ENCODE results near the gene EBNA1BP2. TPM values are rescaled to one million over a fixed set of nuclear protein-coding genes. Genes with fewer than 3 reads are reported as not detected.

EBNA1BP2 gene
- total RNA-seq, 1 donor from 2014 or later, result 34.5 TPM

DNA sequence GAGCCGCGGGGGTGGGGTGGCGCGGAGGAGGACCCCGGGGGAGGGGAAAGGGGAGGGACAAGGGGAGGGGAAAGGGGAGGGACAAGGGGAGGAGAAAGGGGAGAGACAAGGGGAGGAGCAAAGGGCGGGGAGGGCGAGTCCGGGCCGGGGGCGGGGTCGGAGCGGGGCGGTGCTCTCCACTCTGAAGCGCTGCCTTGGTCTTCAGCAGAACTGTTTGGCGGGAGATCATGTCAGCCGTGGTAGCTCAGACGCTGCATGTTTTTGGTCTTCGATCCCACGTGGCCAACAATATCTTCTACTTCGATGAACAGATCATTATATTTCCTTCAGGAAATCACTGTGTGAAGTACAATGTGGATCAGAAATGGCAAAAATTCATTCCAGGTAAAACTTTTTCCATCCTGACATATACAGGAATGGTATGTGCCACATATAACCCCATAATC is 460 bp upstream of the EBNA1BP2 start:
- Mint-ChIP-seq H3K4me1 (ENCODE audit: low read depth) (peaks cover 20% of the 10 kb centered on the region), H3K27me3 (ENCODE audit: low read depth) (peaks cover 12% of the 10 kb centered on the region), H3K4me3 (ENCODE audit: unreplicated experiment) (peak overlapping the region; percentile 99), H3K27ac (ENCODE audit: unreplicated experiment) (peak overlapping the region; percentile 93), H3K36me3 (ENCODE audit: low read depth) (peaks cover 18% of the 10 kb centered on the region), H3K9me3 (ENCODE audit: low read depth) (no peaks in the 10 kb centered on the region)
- TF ChIP-seq, protein P1, sequence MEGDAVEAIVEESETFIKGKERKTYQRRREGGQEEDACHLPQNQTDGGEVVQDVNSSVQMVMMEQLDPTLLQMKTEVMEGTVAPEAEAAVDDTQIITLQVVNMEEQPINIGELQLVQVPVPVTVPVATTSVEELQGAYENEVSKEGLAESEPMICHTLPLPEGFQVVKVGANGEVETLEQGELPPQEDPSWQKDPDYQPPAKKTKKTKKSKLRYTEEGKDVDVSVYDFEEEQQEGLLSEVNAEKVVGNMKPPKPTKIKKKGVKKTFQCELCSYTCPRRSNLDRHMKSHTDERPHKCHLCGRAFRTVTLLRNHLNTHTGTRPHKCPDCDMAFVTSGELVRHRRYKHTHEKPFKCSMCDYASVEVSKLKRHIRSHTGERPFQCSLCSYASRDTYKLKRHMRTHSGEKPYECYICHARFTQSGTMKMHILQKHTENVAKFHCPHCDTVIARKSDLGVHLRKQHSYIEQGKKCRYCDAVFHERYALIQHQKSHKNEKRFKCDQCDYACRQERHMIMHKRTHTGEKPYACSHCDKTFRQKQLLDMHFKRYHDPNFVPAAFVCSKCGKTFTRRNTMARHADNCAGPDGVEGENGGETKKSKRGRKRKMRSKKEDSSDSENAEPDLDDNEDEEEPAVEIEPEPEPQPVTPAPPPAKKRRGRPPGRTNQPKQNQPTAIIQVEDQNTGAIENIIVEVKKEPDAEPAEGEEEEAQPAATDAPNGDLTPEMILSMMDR (IDR thresholded peaks at IDR 0.05), result peak; percentile 7
- no peak for DNase-seq (ENCODE audit: low spot score)

DNA sequence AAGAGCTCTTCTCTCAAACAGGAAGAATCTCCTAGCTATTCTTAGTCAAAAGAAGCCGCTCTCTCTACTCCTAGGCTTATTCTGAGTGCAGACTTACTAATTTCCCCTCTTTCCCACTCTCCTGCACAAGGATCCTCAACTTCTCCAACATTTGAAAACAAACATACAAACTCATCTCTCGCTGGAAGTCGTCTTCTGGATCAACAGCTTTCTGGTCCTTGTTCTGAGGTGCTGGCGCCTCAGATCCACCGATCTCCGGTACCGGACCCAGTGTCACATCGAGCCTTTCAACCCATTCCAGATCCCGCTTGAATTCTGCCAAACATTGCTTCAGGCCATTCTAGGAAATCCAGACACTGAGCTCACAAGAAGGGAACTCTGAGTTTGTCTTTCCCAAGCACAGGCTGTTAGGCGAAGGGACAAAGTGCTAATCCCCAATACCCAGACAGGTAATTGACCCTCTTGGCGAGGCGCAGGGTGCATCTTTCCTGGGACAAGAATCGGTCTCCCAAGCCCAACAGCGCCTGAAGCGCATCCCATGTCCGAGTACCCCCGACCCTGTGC is 696 bp downstream of the EBNA1BP2 start:
- TF ChIP-seq, protein P1 (IDR thresholded peaks at IDR 0.05), result no peak
- H3K36me3 Mint-ChIP-seq (ENCODE audit: low read depth), result peaks cover 23% of the 10 kb centered on the region
- H3K27ac Mint-ChIP-seq (ENCODE audit: unreplicated experiment), result peak overlapping the region; percentile 93
- H3K4me1 Mint-ChIP-seq (ENCODE audit: low read depth), result peaks cover 20% of the 10 kb centered on the region
- no peak for DNase-seq (ENCODE audit: low spot score)
- no peaks in the 10 kb centered on the region for H3K9me3 Mint-ChIP-seq (ENCODE audit: low read depth)
- peak overlapping the region; percentile 99 for H3K4me3 Mint-ChIP-seq (ENCODE audit: unreplicated experiment)
- H3K27me3 Mint-ChIP-seq (ENCODE audit: low read depth), result peaks cover under 1% of the 10 kb centered on the region

DNA sequence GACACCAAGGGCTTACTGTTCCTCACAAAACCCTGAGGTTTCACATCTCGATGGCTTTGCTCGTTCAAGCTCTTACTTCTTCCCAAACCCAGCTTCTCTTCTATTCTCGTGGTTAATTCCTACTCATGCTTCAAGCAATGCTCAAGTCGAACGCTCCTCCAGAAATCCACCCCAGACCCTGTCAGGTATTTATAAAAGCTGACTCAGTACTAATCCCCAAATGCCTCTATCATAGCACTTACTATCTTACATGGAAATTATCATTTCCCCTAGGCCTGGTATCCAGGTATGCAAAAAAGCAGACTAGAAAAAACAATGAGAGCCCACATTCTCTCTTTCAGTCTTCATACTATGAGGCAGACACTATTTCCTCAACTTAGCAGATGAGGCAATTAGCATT is 6.3 kb downstream of the EBNA1BP2 start:
- peaks cover 3% of the 10 kb centered on the region for H3K4me1 Mint-ChIP-seq (ENCODE audit: low read depth)
- no peaks in the 10 kb centered on the region for H3K9me3 Mint-ChIP-seq (ENCODE audit: low read depth)
- no peak overlapping the region for H3K27ac Mint-ChIP-seq (ENCODE audit: unreplicated experiment)
- H3K36me3 Mint-ChIP-seq (ENCODE audit: low read depth), result peaks cover 42% of the 10 kb centered on the region
- DNase-seq (ENCODE audit: low spot score), result no peak
- no peak overlapping the region for H3K4me3 Mint-ChIP-seq (ENCODE audit: unreplicated experiment)
- H3K27me3 Mint-ChIP-seq (ENCODE audit: low read depth), result no peaks in the 10 kb centered on the region
- TF ChIP-seq, protein P1 (IDR thresholded peaks at IDR 0.05), result no peak

DNA sequence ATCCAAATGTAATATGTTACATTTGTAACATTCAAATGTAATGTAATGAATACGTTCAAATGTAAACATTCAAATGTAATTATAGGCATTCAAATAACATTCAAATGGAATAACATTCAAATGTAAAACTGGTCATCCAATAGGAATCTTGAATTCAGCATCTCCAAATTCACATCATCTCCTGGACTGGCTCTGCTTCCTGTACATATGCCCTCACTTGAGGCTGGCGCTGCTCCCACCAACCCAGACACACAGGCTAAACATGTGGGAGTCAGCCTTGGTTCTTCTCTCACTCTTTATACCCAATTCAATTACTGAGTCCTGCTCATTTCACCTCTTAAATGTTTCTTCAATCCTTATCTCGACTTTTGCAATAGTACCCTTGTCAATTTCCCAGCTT is 6.9 kb downstream of the EBNA1BP2 start:
- Mint-ChIP-seq H3K27me3 (ENCODE audit: low read depth) (no peaks in the 10 kb centered on the region), H3K4me1 (ENCODE audit: low read depth) (no peaks in the 10 kb centered on the region), H3K27ac (ENCODE audit: unreplicated experiment) (no peak overlapping the region), H3K9me3 (ENCODE audit: low read depth) (no peaks in the 10 kb centered on the region), H3K36me3 (ENCODE audit: low read depth) (peaks cover 42% of the 10 kb centered on the region), H3K4me3 (ENCODE audit: unreplicated experiment) (no peak overlapping the region)
- no peak for DNase-seq (ENCODE audit: low spot score)
- TF ChIP-seq, protein P1 (IDR thresholded peaks at IDR 0.05), result no peak

DNA sequence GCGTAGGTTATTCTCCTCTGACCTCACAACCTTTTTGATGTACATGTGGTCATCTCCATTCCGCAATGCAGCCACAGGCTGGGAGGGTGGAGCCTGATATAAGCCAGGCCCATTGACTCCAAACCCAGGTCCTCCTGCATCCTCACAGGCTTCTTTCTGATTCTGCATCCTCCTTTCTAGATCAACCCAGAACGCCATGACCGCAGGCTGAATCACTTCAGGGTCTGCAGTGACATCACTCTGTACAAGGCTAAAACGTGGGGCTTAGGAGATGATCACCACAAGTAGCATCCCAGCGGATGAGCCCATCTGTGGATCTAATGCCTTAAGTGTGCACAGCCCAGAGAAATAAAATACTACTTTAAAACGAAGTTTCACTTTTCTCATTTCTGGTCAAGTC is 16.1 kb downstream of the EBNA1BP2 start:
- Mint-ChIP-seq H3K4me3 (ENCODE audit: unreplicated experiment) (no peak overlapping the region), H3K9me3 (ENCODE audit: low read depth) (no peaks in the 10 kb centered on the region), H3K27me3 (ENCODE audit: low read depth) (no peaks in the 10 kb centered on the region), H3K4me1 (ENCODE audit: low read depth) (no peaks in the 10 kb centered on the region), H3K27ac (ENCODE audit: unreplicated experiment) (no peak overlapping the region), H3K36me3 (ENCODE audit: low read depth) (peaks cover 2% of the 10 kb centered on the region)
- DNase-seq (ENCODE audit: low spot score), result no peak
- TF ChIP-seq, protein P1 (IDR thresholded peaks at IDR 0.05), result no peak
